ENCODE results near the gene SDC1. TPM values are rescaled to one million over a fixed set of nuclear protein-coding genes. Genes with fewer than 3 reads are reported as not detected.

Gene SDC1
- polyA plus RNA-seq, 1 experiment, result 42.0 TPM

- Histone ChIP-seq H3K36me3 (ENCODE audit: control insufficient read depth, insufficient read depth, low read length) (no peaks in the 10 kb centered on the region), H3K4me3 (ENCODE audit: low read depth, low read length) (no peak overlapping the region), H3K27me3 (ENCODE audit: control insufficient read depth, insufficient read depth, low read length) (no peaks in the 10 kb centered on the region)
- no peak for TF ChIP-seq CTCF (IDR thresholded peaks at IDR 0.05; ENCODE audit: insufficient read depth, low read depth, low read length)
- ChIA-PET CTCF (no interaction called here), POLR2A (no interaction called here)
- no peak for DNase-seq (ENCODE audit: low read depth)
Measured at GRCh38 chr2:20227894-20228505, 3.1 kb upstream of the SDC1 start.

GRCh38 chr2:20226152-20226545 is 1.2 kb upstream of the SDC1 start:
- no peak for TF ChIP-seq CTCF (IDR thresholded peaks at IDR 0.05; ENCODE audit: insufficient read depth, low read depth, low read length)
- H3K4me3 ChIP-seq (ENCODE audit: low read depth, low read length), result no peak overlapping the region
- H3K27me3 ChIP-seq (ENCODE audit: control insufficient read depth, insufficient read depth, low read length), result no peaks in the 10 kb centered on the region
- POLR2A ChIA-PET, result no interaction called here
- H3K36me3 ChIP-seq (ENCODE audit: control insufficient read depth, insufficient read depth, low read length), result no peaks in the 10 kb centered on the region
- CTCF ChIA-PET, result interaction anchor here (0.6 to 7.0 kb wide), 11 partner anchors 19 to 123 kb away, joined by 3 to 83 read pairs (median 5); no protein-coding TSS in a partner anchor
- DNase-seq (ENCODE audit: low read depth), result no peak

- CTCF ChIA-PET, result interaction anchor here (0.5 to 7.0 kb wide), 24 partner anchors 11 to 1024 kb away, joined by 3 to 83 read pairs (median 4); no protein-coding TSS in a partner anchor
- no peak for DNase-seq (ENCODE audit: low read depth)
- Histone ChIP-seq H3K27me3 (ENCODE audit: control insufficient read depth, insufficient read depth, low read length) (no peaks in the 10 kb centered on the region), H3K4me3 (ENCODE audit: low read depth, low read length) (peak overlapping the region; percentile 60), H3K36me3 (ENCODE audit: control insufficient read depth, insufficient read depth, low read length) (no peaks in the 10 kb centered on the region)
- POLR2A ChIA-PET, result no interaction called here
- peak; percentile 71 for TF ChIP-seq CTCF (IDR thresholded peaks at IDR 0.05; ENCODE audit: insufficient read depth, low read depth, low read length)
Measured at GRCh38 chr2:20225294-20226151, 593 bp upstream of the SDC1 start.

GRCh38 chr2:20224164-20224715 is 690 bp downstream of the SDC1 start:
- Histone ChIP-seq H3K36me3 (ENCODE audit: control insufficient read depth, insufficient read depth, low read length) (peaks cover 1% of the 10 kb centered on the region; the same call in 1 of the 2 replicates), H3K4me3 (ENCODE audit: low read depth, low read length) (peak overlapping the region; percentile 60), H3K27me3 (ENCODE audit: control insufficient read depth, insufficient read depth, low read length) (no peaks in the 10 kb centered on the region)
- no peak for DNase-seq (ENCODE audit: low read depth)
- CTCF ChIA-PET, result interaction anchor here (0.6 to 7.0 kb wide), 9 partner anchors 17 to 209 kb away, joined by 3 to 83 read pairs (median 4); no protein-coding TSS in a partner anchor
- no peak for TF ChIP-seq CTCF (IDR thresholded peaks at IDR 0.05; ENCODE audit: insufficient read depth, low read depth, low read length)
- POLR2A ChIA-PET, result no interaction called here
